PC-9 (cell line): ENCODE data around the gene PRCC.

ENCODE experiments used
- EZH2 ChIP-seq: fragments of 200-600 bp; sonication (generic); IDR thresholded peaks from 2 replicates; pipeline ENCODE4 v1.8.0; 2017; ENCODE audit warnings: antibody characterized with exemption, low read depth
- TF ChIP-seq, protein P1 (sequence below): fragments of 200-600 bp; sonication (generic); conservative IDR thresholded peaks from 2 replicates; pipeline ENCODE4 v1.6.1; 2017; ENCODE audit warnings: mixed run types, antibody characterized with exemption, mild to moderate bottlenecking, moderate library complexity

DNA sequence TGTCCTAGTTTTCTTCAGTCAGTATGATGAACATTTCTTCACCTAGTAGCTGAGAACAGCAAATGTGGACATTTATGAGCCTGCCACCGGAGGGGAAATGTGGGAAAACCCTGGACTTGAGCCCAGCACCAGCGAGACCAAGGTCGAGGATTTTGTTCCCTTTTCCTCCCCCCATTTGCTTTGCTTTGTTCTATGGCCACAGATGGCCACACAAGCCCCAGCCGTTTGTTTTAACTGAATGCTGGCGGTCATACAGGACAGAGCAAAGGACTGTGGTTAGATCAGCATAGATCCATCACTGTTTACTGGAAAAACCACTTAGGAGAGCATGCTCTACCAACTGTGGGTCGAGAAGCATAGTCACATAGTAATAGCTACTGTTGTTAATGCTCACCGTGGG is 28.5 kb downstream of the PRCC start:
- TF ChIP-seq, protein P1, sequence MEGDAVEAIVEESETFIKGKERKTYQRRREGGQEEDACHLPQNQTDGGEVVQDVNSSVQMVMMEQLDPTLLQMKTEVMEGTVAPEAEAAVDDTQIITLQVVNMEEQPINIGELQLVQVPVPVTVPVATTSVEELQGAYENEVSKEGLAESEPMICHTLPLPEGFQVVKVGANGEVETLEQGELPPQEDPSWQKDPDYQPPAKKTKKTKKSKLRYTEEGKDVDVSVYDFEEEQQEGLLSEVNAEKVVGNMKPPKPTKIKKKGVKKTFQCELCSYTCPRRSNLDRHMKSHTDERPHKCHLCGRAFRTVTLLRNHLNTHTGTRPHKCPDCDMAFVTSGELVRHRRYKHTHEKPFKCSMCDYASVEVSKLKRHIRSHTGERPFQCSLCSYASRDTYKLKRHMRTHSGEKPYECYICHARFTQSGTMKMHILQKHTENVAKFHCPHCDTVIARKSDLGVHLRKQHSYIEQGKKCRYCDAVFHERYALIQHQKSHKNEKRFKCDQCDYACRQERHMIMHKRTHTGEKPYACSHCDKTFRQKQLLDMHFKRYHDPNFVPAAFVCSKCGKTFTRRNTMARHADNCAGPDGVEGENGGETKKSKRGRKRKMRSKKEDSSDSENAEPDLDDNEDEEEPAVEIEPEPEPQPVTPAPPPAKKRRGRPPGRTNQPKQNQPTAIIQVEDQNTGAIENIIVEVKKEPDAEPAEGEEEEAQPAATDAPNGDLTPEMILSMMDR = no peak
- no peak for TF ChIP-seq EZH2
